CD14-positive monocyte (primary cell): ENCODE measurements around the gene MYH7B. TPM values are rescaled to one million over a fixed set of nuclear protein-coding genes. Genes with fewer than 3 reads are reported as not detected.
A peak's percentile ranks its signal among the peaks of the same experiment; 100 is the strongest.

Experiments used
- DNase-seq, 3 donors: peaks; one replicate each; pipeline ENCODE4 v3.0.0-alpha.2; 2011 to 2022
- H2AFZ ChIP-seq: 2 replicates; pipeline ENCODE4 v1.6.0; 2012; ENCODE audit warnings: mild to moderate bottlenecking, low read depth, low read length, inconsistent platforms; ENCODE audit not compliant: insufficient read depth, poor library complexity, severe bottlenecking
- H3K27ac ChIP-seq, 2 donors: 1 replicate in 1 of 2; 2 replicates in 1 of 2; pipeline ENCODE4 v1.5.1; 2012 to 2013; ENCODE audit warnings: low read length in 2 of 2, control low read depth in 1 of 2, inconsistent platforms in 1 of 2, low read depth in 1 of 2, mild to moderate bottlenecking in 1 of 2
- H3K27me3 ChIP-seq, 2 donors: one replicate each; pipeline versions ENCODE4 v1.6.0 to v1.6.1; 2011 to 2013; ENCODE audit warnings: low read length in 2 of 2; ENCODE audit not compliant: control insufficient read depth in 2 of 2, insufficient read depth in 2 of 2
- H3K36me3 ChIP-seq, 2 donors: replicated peaks in 1 of 2; 1 replicate in 1 of 2; 2 replicates in 1 of 2; pipeline versions ENCODE4 v1.5.1 to v1.6.1; 2012 to 2013; ENCODE audit warnings: low read length in 2 of 2, control low read depth in 1 of 2, inconsistent platforms in 1 of 2, mild to moderate bottlenecking in 1 of 2; ENCODE audit not compliant: insufficient read depth in 2 of 2, control insufficient read depth in 1 of 2
- H3K4me1 ChIP-seq, 2 donors: 1 replicate in 1 of 2; 2 replicates in 1 of 2; pipeline versions ENCODE4 v1.5.1 to v1.6.1; 2012 to 2013; ENCODE audit warnings: low read length in 2 of 2, control low read depth in 1 of 2, inconsistent platforms in 1 of 2, mild to moderate bottlenecking in 1 of 2, moderate library complexity in 1 of 2; ENCODE audit not compliant: insufficient read depth in 2 of 2, control insufficient read depth in 1 of 2
- H3K4me2 ChIP-seq: replicated peaks from 2 replicates; pipeline ENCODE3; 2012; ENCODE audit warnings: low read length, moderate library complexity, mild to moderate bottlenecking; ENCODE audit not compliant: poor library complexity, severe bottlenecking; ENCODE audit errors: extremely low read depth
- H3K4me3 ChIP-seq, 3 experiments: fragments of 200-600 bp in 1 of 3; sonication (generic) in 1 of 3; replicated peaks in 1 of 3; 1 replicate in 2 of 3; 2 replicates in 1 of 3; pipeline ENCODE4 v1.5.1; 2011 to 2013; ENCODE audit warnings: low read length in 3 of 3, mild to moderate bottlenecking in 3 of 3, control low read depth in 2 of 3, low read depth in 2 of 3, inconsistent platforms in 1 of 3, moderate library complexity in 1 of 3
- H3K79me2 ChIP-seq: 2 replicates; pipeline ENCODE4 v1.6.0; 2012; ENCODE audit warnings: mild to moderate bottlenecking, control low read depth, inconsistent platforms, low read length, moderate library complexity; ENCODE audit not compliant: insufficient read depth
- H3K9ac ChIP-seq: 2 replicates; pipeline ENCODE4 v1.6.0; 2017; ENCODE audit warnings: low read length, mild to moderate bottlenecking; ENCODE audit not compliant: insufficient read depth, poor library complexity, severe bottlenecking
- H3K9me3 ChIP-seq, 2 donors: replicated peaks in 1 of 2; 1 replicate in 1 of 2; 2 replicates in 1 of 2; pipeline versions ENCODE4 v1.5.1 to v1.6.1; 2012 to 2013; ENCODE audit warnings: low read length in 2 of 2, control low read depth in 1 of 2; ENCODE audit not compliant: control insufficient read depth in 1 of 2, insufficient read depth in 1 of 2
- H4K20me1 ChIP-seq: 2 replicates; pipeline ENCODE4 v1.6.0; 2012; ENCODE audit warnings: mild to moderate bottlenecking, low read length, control low read depth, moderate library complexity; ENCODE audit not compliant: insufficient read depth
- H3K27ac Mint-ChIP-seq, 7 donors: one replicate each; pipeline ENCODE4 v1.8.0; 2020; ENCODE audit warnings: mild to moderate bottlenecking in 7 of 7, mixed read lengths in 7 of 7, moderate library complexity in 6 of 7, inconsistent platforms in 2 of 7
- H3K27me3 Mint-ChIP-seq, 3 donors: one replicate each; pipeline ENCODE4 v1.8.0; 2021 to 2022; ENCODE audit warnings: low read depth in 3 of 3, mild to moderate bottlenecking in 3 of 3, mixed read lengths in 3 of 3, moderate library complexity in 3 of 3, inconsistent platforms in 1 of 3
- H3K36me3 Mint-ChIP-seq, 2 donors: one replicate each; pipeline ENCODE4 v1.8.0; 2020; ENCODE audit warnings: mixed read lengths in 2 of 2, inconsistent platforms in 1 of 2, mild to moderate bottlenecking in 1 of 2
- H3K4me1 Mint-ChIP-seq: one replicate; pipeline ENCODE4 v1.8.0; 2020; ENCODE audit warnings: mild to moderate bottlenecking, mixed read lengths
- H3K4me3 Mint-ChIP-seq, 2 donors: one replicate each; pipeline ENCODE4 v1.8.0; 2020; ENCODE audit warnings: mild to moderate bottlenecking in 2 of 2, mixed read lengths in 2 of 2, moderate library complexity in 1 of 2
- H3K9me3 Mint-ChIP-seq, 7 donors: one replicate each; pipeline ENCODE4 v1.8.0; 2020 to 2022; ENCODE audit warnings: mixed read lengths in 7 of 7, mild to moderate bottlenecking in 6 of 7, moderate library complexity in 6 of 7, inconsistent platforms in 2 of 7
- CTCF ChIP-seq: fragments of 200-600 bp; IDR thresholded peaks from one replicate; pipeline ENCODE4 v1.8.0; 2022; ENCODE audit warnings: antibody characterized with exemption, mild to moderate bottlenecking
- WGBS: methylation state at CpG from one replicate; pipeline ENCODE4 v1.1.5; 2013; ENCODE audit warnings: missing lambda C conversion rate; ENCODE audit not compliant: insufficient coverage; 5-methylcytosine and 5-hydroxymethylcytosine counted together
- intact Hi-C, 2 donors: fragments of 100-400 bp; cut with micrococcal nuclease; formaldehyde crosslinking; loops; one replicate each; pipeline versions ENCODE4 v1.15.0 to v1.15.1; 2023
- polyA plus RNA-seq, 3 donors: library from polyadenylated mRNA; depleted of rRNA in 1 of 3; unstranded in 2 of 3; stranded (reverse) in 1 of 3; fragments of 300-500 nt in 2 of 3; fragments of >200 nt in 1 of 3; fragmentation: Illumina TruSeq in 2 of 3; gene quantifications; 1 replicate in 2 of 3; 2 replicates in 1 of 3; pipeline ENCODE4 v1.2.3, GENCODE V29; 2012 to 2021

The MYH7B gene
- polyA plus RNA-seq, 3 donors = 0.75 TPM; not detected in 2

- H3K9me3 ChIP-seq = no peaks in the 10 kb centered on the region
- H3K79me2 ChIP-seq = no peaks in the 10 kb centered on the region
- Mint-ChIP-seq H3K4me1 (no peaks in the 10 kb centered on the region), H3K9me3 (no peaks in the 10 kb centered on the region), H3K27me3 (peaks cover 12 to 32% (median 27%) of the 10 kb centered on the region in 3 donors), H3K27ac (peak overlapping the region in 1 of 7 donors; percentile 40), H3K36me3 (no peaks in the 10 kb centered on the region), H3K4me3 (peak overlapping the region in 1 of 2 donors; percentile 28)
- H2AFZ ChIP-seq = no peak overlapping the region
- no peak for TF ChIP-seq CTCF
- no peaks in the 10 kb centered on the region for H3K27me3 ChIP-seq
- H3K4me3 ChIP-seq = no peak overlapping the region
- no peak overlapping the region for H3K27ac ChIP-seq
- WGBS = 88% methylated on average over 15 of the region's 25 CpGs
- no peaks in the 10 kb centered on the region for H3K4me1 ChIP-seq
- intact Hi-C loops = no loop called here
- no peak for DNase-seq
- no peaks in the 10 kb centered on the region for H4K20me1 ChIP-seq
- H3K4me2 ChIP-seq = no peak overlapping the region
- no peaks in the 10 kb centered on the region for H3K36me3 ChIP-seq
- no peak overlapping the region for H3K9ac ChIP-seq
Observed at GRCh38 chr20:34985461-34986310, 30.0 kb downstream of the MYH7B start.

DNA sequence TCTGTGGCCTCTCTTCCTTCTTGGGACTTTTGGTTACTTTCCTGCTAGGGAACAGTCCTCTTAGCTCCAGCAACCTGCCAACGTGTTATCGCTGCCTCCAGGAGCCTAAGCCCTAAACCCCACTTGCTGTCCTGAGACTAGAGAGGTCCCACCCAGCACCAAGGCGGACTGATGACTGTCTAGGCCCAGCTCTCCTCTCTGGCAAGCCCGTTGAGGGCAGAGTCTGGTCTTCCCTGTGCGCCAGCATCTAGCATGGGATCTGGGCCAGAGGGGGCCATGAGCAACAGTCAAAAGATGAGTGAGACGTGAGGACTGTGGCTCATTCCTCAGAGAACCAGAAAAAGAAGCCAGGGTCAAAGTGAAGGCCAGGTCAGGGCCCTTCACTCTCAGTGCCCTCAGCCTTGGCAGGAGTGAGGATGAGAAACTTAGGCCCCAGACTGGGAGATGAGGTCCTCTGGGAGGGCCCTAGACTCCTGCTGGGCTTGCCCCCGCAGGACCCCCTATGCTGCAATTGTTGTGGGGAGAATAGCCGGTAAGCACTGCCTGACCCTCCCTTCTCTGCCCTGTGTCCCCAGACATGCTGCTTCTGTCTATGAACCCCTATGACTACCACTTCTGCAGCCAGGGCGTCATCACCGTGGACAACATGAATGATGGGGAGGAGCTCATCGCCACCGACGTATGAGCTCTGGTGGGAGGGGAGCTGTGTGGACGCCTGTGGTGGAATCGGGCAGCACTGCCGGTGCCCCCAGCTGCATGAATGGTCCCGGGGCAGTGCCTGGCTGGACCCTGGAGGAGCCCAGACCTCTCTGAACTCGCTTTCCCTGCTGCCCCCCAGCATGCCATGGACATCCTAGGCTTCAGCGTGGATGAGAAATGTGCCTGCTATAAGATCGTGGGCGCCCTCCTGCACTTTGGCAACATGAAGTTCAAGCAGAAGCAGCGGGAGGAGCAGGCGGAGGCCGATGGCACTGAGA lies 30.9 kb downstream of the MYH7B start:
- no peak for DNase-seq
- Mint-ChIP-seq H3K4me3 (no peak overlapping the region), H3K9me3 (no peaks in the 10 kb centered on the region), H3K4me1 (no peaks in the 10 kb centered on the region), H3K27me3 (peaks cover 12 to 32% (median 27%) of the 10 kb centered on the region in 3 donors), H3K36me3 (peaks cover 3 to 6% of the 10 kb centered on the region in 2 donors), H3K27ac (no peak overlapping the region)
- Histone ChIP-seq H3K9me3 (no peaks in the 10 kb centered on the region), H3K4me2 (no peak overlapping the region), H3K36me3 (no peaks in the 10 kb centered on the region), H3K4me3 (no peak overlapping the region), H4K20me1 (no peaks in the 10 kb centered on the region), H3K27ac (no peak overlapping the region), H3K4me1 (no peaks in the 10 kb centered on the region), H3K27me3 (no peaks in the 10 kb centered on the region), H3K79me2 (no peaks in the 10 kb centered on the region), H2AFZ (no peak overlapping the region), H3K9ac (no peak overlapping the region)
- 90% methylated on average over 18 of the region's 24 CpGs for WGBS
- intact Hi-C loops = no loop called here
- no peak for TF ChIP-seq CTCF
